ENCODE measurements around the gene HMGB1. TPM values are rescaled to one million over a fixed set of nuclear protein-coding genes. Genes with fewer than 3 reads are reported as not detected.

Gene HMGB1
- total and polyA plus RNA-seq, 4 experiments from 2014 or later: 311 to 714 (median 447) TPM

- Histone ChIP-seq H3K4me3 (ENCODE audit: low read length in 2 of 2) (no peak overlapping the region), H3K36me3 (ENCODE audit: insufficient read depth, low read length) (no peaks in the 10 kb centered on the region), H3K9me3 (ENCODE audit: control insufficient read depth in 1 of 2, low read length in 2 of 2) (no peaks in the 10 kb centered on the region), H3K27me3 (ENCODE audit: insufficient read depth, low read length) (no peaks in the 10 kb centered on the region), H3K27ac (ENCODE audit: low read depth, low read length) (no peak overlapping the region), H3K4me1 (ENCODE audit: insufficient read depth, low read length) (no peaks in the 10 kb centered on the region)
- no peak overlapping the region for H3K4me3 Mint-ChIP-seq
- ChIA-PET CTCF (ENCODE audit: partially characterized antibody) (no interaction called here), POLR2A (ENCODE audit: partially characterized antibody) (interaction anchor here (0.8 kb wide), 1 partner anchor 14 kb away, joined by 3 read pairs; the partner anchor contains the start of gene HMGB1)
- DNase-seq: no peak
- intact Hi-C loops (cut with micrococcal nuclease): no loop called here
- H3K27me3 Mint-ChIP-seq: no peaks in the 10 kb centered on the region
- no peaks in the 10 kb centered on the region for H3K36me3 Mint-ChIP-seq
- H3K4me1 Mint-ChIP-seq: no peaks in the 10 kb centered on the region
- H3K27ac Mint-ChIP-seq: no peak overlapping the region
- no peaks in the 10 kb centered on the region for H3K9me3 Mint-ChIP-seq
These were observed 14.1 kb upstream of the HMGB1 start for GRCh38 chr13:30479883-30480219.

- CTCF ChIA-PET (ENCODE audit: partially characterized antibody): interaction anchor here (0.6 kb wide), 1 partner anchor 35 kb away, joined by 3 read pairs; no protein-coding TSS in a partner anchor
- H3K4me1 ChIP-seq (ENCODE audit: insufficient read depth, low read length): no peaks in the 10 kb centered on the region
- no peak overlapping the region for H3K4me3 Mint-ChIP-seq
- intact Hi-C loops (cut with micrococcal nuclease): no loop called here
- POLR2A ChIA-PET (ENCODE audit: partially characterized antibody): interaction anchor here (0.8 to 1.0 kb wide), 2 partner anchors 14 to 15 kb away, joined by 3 read pairs; partner anchors contain the start of gene HMGB1
- H3K4me1 Mint-ChIP-seq: no peaks in the 10 kb centered on the region
- no peak overlapping the region for H3K27ac ChIP-seq (ENCODE audit: low read depth, low read length)
- no peaks in the 10 kb centered on the region for H3K36me3 Mint-ChIP-seq
- peak overlapping the region in 1 of 7 donors; percentile 59 for H3K27ac Mint-ChIP-seq
- H3K9me3 Mint-ChIP-seq: no peaks in the 10 kb centered on the region
- no peak overlapping the region for H3K4me3 ChIP-seq (ENCODE audit: low read length in 2 of 2)
- no peaks in the 10 kb centered on the region for H3K27me3 Mint-ChIP-seq
- H3K27me3 ChIP-seq (ENCODE audit: insufficient read depth, low read length): no peaks in the 10 kb centered on the region
- no peaks in the 10 kb centered on the region for H3K9me3 ChIP-seq (ENCODE audit: control insufficient read depth in 1 of 2, low read length in 2 of 2)
- DNase-seq: no peak
- H3K36me3 ChIP-seq (ENCODE audit: insufficient read depth, low read length): no peaks in the 10 kb centered on the region
These were observed 13.6 kb upstream of the HMGB1 start for GRCh38 chr13:30479154-30479882.

GRCh38 chr13:30477346-30478195 is 11.8 kb upstream of the HMGB1 start:
- POLR2A ChIA-PET (ENCODE audit: partially characterized antibody): no interaction called here
- intact Hi-C loops (cut with micrococcal nuclease): no loop called here

GRCh38 chr13:30473675-30474074 is 7.9 kb upstream of the HMGB1 start:
- no peak overlapping the region for H3K27ac Mint-ChIP-seq
- H3K4me1 ChIP-seq (ENCODE audit: insufficient read depth, low read length): no peaks in the 10 kb centered on the region
- no peak overlapping the region for H3K4me3 Mint-ChIP-seq
- no peak overlapping the region for H3K27ac ChIP-seq (ENCODE audit: low read depth, low read length)
- ChIA-PET POLR2A (ENCODE audit: partially characterized antibody) (interaction anchor here (0.6 kb wide), 1 partner anchor 262 kb away, joined by 3 read pairs; the partner anchor contains the start of gene ALOX5AP), CTCF (ENCODE audit: partially characterized antibody) (no interaction called here)
- H3K27me3 ChIP-seq (ENCODE audit: insufficient read depth, low read length): no peaks in the 10 kb centered on the region
- H3K9me3 Mint-ChIP-seq: no peaks in the 10 kb centered on the region
- no peaks in the 10 kb centered on the region for H3K27me3 Mint-ChIP-seq
- H3K4me1 Mint-ChIP-seq: no peaks in the 10 kb centered on the region
- intact Hi-C loops (cut with micrococcal nuclease): no loop called here
- H3K9me3 ChIP-seq (ENCODE audit: control insufficient read depth in 1 of 2, low read length in 2 of 2): no peaks in the 10 kb centered on the region
- DNase-seq: no peak
- H3K4me3 ChIP-seq (ENCODE audit: low read length in 2 of 2): no peak overlapping the region
- no peaks in the 10 kb centered on the region for H3K36me3 ChIP-seq (ENCODE audit: insufficient read depth, low read length)
- no peaks in the 10 kb centered on the region for H3K36me3 Mint-ChIP-seq

More at GRCh38 chr13:30477346-30478195, 11.8 kb upstream of the HMGB1 start:
- no peak overlapping the region for H3K4me3 ChIP-seq (ENCODE audit: low read length in 2 of 2)
- no peaks in the 10 kb centered on the region for H3K9me3 ChIP-seq (ENCODE audit: control insufficient read depth in 1 of 2, low read length in 2 of 2)
- CTCF ChIA-PET (ENCODE audit: partially characterized antibody): no interaction called here
- Mint-ChIP-seq H3K4me3 (no peak overlapping the region), H3K9me3 (no peaks in the 10 kb centered on the region), H3K36me3 (no peaks in the 10 kb centered on the region), H3K27me3 (no peaks in the 10 kb centered on the region), H3K4me1 (no peaks in the 10 kb centered on the region), H3K27ac (no peak overlapping the region)
- H3K27ac ChIP-seq (ENCODE audit: low read depth, low read length): no peak overlapping the region
- no peak for DNase-seq
- H3K4me1 ChIP-seq (ENCODE audit: insufficient read depth, low read length): no peaks in the 10 kb centered on the region
- no peaks in the 10 kb centered on the region for H3K36me3 ChIP-seq (ENCODE audit: insufficient read depth, low read length)
- no peaks in the 10 kb centered on the region for H3K27me3 ChIP-seq (ENCODE audit: insufficient read depth, low read length)

GRCh38 chr13:30466841-30467252 is 1.1 kb upstream of the HMGB1 start:
- ChIA-PET POLR2A (ENCODE audit: partially characterized antibody) (interaction anchor here (3.4 kb wide), 3 partner anchors 93 to 319 kb away, joined by 27 to 115 read pairs (median 86); partner anchors contain the start of gene USPL1), CTCF (ENCODE audit: partially characterized antibody) (interaction anchor here (2.7 kb wide), 1 partner anchor 334 kb away, joined by 10 read pairs; no protein-coding TSS in a partner anchor)
- peaks cover 10 to 44% (median 20%) of the 10 kb centered on the region in 4 donors for H3K4me1 Mint-ChIP-seq
- Histone ChIP-seq H3K4me3 (ENCODE audit: low read length in 2 of 2) (no peak overlapping the region), H3K36me3 (ENCODE audit: insufficient read depth, low read length) (peaks cover 15% of the 10 kb centered on the region), H3K27ac (ENCODE audit: low read depth, low read length) (no peak overlapping the region), H3K27me3 (ENCODE audit: insufficient read depth, low read length) (no peaks in the 10 kb centered on the region), H3K9me3 (ENCODE audit: control insufficient read depth in 1 of 2, low read length in 2 of 2) (no peaks in the 10 kb centered on the region), H3K4me1 (ENCODE audit: insufficient read depth, low read length) (peaks cover 26% of the 10 kb centered on the region)
- peaks cover 2 to 3% of the 10 kb centered on the region in 2 donors for H3K27me3 Mint-ChIP-seq
- peaks cover 0 to 11% (median 0%) of the 10 kb centered on the region in 8 donors for H3K9me3 Mint-ChIP-seq
- no peak for DNase-seq
- peaks cover 8 to 27% of the 10 kb centered on the region in 2 donors for H3K36me3 Mint-ChIP-seq
- H3K4me3 Mint-ChIP-seq: peak overlapping the region in 1 of 8 donors; percentile 93
- intact Hi-C loops (cut with micrococcal nuclease): loop anchor here (5.0 kb wide), 2 partner anchors 205 to 695 kb away; partner anchors contain the start of gene HSPH1
- H3K27ac Mint-ChIP-seq: peak overlapping the region in 2 of 7 donors; percentile 38 to 96

- H3K27me3 Mint-ChIP-seq: peaks cover 2 to 3% of the 10 kb centered on the region in 2 donors
- CTCF ChIA-PET (ENCODE audit: partially characterized antibody): interaction anchor here (0.7 to 2.7 kb wide), 4 partner anchors 44 to 334 kb away, joined by 3 to 10 read pairs (median 4); partner anchors contain the start of gene UBE2L5
- H3K27me3 ChIP-seq (ENCODE audit: insufficient read depth, low read length): no peaks in the 10 kb centered on the region
- peaks cover 31% of the 10 kb centered on the region for H3K4me1 ChIP-seq (ENCODE audit: insufficient read depth, low read length)
- H3K4me3 Mint-ChIP-seq: peak overlapping the region; percentile 17 to 95 (median 94)
- peak in 1 of 5 donors; percentile 12 for DNase-seq
- POLR2A ChIA-PET (ENCODE audit: partially characterized antibody): interaction anchor here (0.9 to 3.4 kb wide), 19 partner anchors 13 to 531 kb away, joined by 3 to 115 read pairs (median 6); partner anchors contain the start of genes KATNAL1, UBE2L5 and USPL1
- H3K36me3 ChIP-seq (ENCODE audit: insufficient read depth, low read length): peaks cover 18% of the 10 kb centered on the region
- H3K27ac ChIP-seq (ENCODE audit: low read depth, low read length): no peak overlapping the region
- peaks cover 0 to 11% (median 0%) of the 10 kb centered on the region in 8 donors for H3K9me3 Mint-ChIP-seq
- peak overlapping the region in 1 of 2 donors; percentile 80 for H3K4me3 ChIP-seq (ENCODE audit: low read length in 2 of 2)
- H3K36me3 Mint-ChIP-seq: peaks cover 13 to 32% of the 10 kb centered on the region in 2 donors
- peak overlapping the region in 6 of 7 donors; percentile 32 to 99 (median 96) for H3K27ac Mint-ChIP-seq
- H3K9me3 ChIP-seq (ENCODE audit: control insufficient read depth in 1 of 2, low read length in 2 of 2): no peaks in the 10 kb centered on the region
- intact Hi-C loops (cut with micrococcal nuclease): loop anchor here (5.0 kb wide), 2 partner anchors 206 to 696 kb away; partner anchors contain the start of gene HSPH1
- H3K4me1 Mint-ChIP-seq: peaks cover 14 to 49% (median 22%) of the 10 kb centered on the region in 4 donors
These were observed 600 bp upstream of the HMGB1 start for GRCh38 chr13:30466358-30466714.
